Measurements from ENCODE around the gene TENT5C.

Gene TENT5C

GRCh38 chr1:117636637-117637425 lies 31.0 kb downstream of the TENT5C start:
- DNase-seq = no peak

- no peak for DNase-seq
Measured at GRCh38 chr1:117638141-117638540, 32.3 kb downstream of the TENT5C start.

DNA sequence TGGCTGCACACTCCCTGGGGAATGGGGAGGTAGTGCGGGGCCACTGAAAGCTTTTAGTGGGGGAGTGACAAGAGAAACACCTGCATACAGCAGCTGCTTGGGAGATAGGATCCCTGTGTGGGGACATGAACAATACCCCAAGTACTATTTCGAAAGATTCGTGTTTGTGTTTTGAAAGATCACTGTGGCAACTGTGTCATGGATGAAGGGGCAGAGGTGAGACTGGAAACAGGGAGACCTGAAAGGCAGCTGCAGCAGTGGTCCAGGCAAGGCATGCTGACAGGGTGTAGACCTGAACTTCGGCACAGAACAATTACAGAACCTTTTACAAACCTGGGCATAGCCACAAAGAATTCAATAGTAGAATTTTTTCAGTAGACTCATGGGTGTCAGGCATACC lies 32.9 kb downstream of the TENT5C start:
- DNase-seq = no peak

GRCh38 chr1:117639741-117640140 lies 33.9 kb downstream of the TENT5C start:
- no peak for DNase-seq

GRCh38 chr1:117641536-117641935 lies 35.7 kb downstream of the TENT5C start:
- DNase-seq = no peak

GRCh38 chr1:117642963-117643362 lies 37.1 kb downstream of the TENT5C start:
- DNase-seq = no peak

DNA sequence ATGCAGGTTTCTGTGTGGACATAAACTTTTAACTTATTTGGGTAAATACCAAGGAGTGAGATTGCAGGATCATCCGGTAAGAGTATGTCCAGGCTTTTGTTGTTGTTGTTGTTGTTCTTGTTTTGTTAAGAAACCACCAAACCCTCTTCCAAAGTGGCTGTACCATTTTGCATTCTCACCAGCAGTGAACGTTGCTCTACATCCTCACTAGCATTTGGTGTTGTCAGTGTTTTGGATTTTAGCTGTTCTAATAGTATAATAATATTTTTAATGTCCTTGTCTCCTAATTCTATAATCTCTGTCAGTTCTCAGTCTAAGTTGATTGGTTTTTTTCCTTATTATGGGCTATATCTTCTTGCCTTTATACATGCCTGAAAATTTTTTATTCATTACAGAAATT lies 37.8 kb downstream of the TENT5C start:
- no peak for DNase-seq

DNA sequence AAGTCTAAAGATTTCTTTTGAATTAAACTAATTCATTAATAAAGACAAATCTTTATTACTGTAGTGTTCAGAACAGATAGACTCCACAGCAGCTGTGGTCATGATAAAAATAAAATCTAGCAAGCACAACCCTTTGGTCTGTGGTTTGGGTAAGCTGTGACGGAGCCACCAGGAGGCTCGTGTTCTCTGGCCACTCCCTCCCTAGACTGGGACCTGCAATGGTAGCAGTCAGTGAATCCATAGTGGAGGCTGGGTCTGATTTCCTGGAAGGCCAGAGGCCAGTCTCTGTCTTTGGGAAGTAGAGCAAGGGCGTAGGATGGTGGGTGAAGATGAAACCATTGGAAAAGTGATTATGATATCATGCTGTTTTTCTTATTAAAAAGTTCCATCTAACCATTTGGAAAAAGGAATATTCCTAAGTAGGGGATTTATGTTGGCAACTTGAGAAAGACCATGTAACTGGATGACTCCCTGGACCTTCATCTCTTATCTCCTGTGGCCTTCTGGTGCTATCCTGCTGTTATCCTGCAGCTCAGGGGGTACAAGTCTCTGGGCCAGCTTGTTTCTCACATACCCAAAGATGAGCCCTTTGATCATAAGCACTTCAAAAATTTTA lies 39.0 kb downstream of the TENT5C start:
- DNase-seq = no peak

- no peak for DNase-seq
Measured at GRCh38 chr1:117645343-117645742, 39.5 kb downstream of the TENT5C start.

- DNase-seq = no peak
Measured at GRCh38 chr1:117646007-117646811, 40.4 kb downstream of the TENT5C start.

DNA sequence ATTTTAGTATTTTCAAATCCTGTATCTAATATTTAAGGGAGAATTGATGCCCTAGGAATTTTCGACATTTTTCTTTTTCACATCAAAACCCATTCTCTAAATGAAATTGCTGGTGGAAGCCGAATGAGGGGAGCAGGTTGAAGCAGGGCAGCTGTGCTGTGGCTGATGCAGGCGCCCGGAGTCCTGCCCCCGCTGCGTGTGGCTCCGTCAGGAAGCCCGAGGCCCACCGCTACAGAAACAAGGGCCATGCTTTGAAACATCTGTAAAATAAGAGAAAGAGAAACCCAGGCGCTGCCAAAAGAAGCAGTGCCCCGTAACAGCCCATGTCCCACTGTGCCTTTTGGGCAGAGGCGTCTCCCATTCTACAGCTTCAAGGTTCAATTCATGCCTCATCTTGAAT lies 41.1 kb downstream of the TENT5C start:
- no peak for DNase-seq

GRCh38 chr1:117648015-117648414 lies 42.2 kb downstream of the TENT5C start:
- no peak for DNase-seq

DNA sequence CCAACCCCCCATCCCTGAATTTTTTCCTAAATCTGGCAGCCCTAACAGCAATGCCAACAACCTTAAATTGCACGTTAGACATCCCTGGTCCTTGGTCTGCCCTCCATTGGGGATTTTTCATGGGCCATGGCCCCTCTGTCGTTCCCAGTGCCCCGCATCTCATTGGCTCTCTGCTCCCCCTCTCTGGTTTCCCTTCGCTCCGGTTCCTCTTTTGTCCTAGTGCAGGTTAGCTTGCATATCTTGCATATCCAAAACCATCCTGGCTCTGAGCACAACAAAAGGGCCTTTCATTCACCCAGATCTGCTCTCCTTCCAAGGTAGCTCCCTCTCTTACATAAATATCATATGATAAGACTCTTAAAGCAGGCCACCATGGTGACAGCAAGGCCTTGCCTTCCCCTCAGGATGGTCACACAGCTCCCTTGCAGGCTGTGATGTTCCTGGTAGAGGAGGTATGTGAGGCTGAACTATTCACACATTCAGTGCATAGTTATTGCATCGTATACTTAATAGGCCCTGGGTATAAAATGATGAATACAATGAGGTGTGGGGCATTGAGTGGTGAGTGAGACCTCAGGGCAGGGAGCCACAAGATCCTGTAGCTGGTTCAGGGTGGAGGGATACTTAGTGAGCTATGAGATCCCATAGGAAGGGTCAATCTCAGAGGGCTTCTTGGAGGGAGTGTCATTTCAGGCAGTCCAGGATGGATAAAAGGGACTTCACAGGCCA lies 45.2 kb downstream of the TENT5C start:
- no peak for DNase-seq

DNA sequence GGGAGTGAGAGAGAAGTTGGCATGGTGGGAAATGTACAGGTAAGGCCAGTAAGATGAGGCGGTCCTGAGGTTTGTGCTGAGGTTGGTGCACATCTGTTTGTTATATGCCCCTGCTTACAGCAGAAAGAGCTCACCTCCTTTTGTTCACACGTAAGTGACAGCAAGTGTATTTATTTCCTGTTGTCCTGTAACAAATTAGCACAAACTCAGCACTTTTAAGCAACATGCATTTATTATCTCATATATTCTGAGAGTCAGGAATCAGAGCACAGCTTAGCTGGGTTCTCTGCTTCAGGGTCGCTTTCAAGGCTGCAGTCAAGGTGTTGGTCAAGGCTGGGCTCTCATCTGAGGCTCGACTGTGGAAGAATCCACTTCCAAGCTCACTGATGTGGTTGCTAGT lies 45.8 kb downstream of the TENT5C start:
- no peak for DNase-seq

DNA sequence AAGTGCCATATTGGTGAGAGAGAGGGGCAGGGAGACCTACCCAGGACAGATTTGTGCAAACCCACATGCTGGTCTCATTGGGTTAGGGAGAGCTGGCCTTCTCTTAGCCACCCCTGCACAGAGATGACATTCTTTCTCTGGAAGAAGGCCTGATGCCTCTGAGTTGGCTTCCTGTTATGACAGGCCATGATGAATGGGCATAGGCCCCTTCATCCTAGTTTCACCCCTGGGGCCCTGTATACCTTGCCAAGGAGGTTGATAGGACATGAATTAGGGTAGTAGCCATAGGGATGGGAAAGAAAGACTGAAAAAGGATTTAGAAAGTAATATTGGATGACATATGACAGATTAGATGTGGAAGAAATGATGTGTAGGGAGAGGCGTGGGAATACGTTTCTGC lies 46.6 kb downstream of the TENT5C start:
- DNase-seq = no peak

DNA sequence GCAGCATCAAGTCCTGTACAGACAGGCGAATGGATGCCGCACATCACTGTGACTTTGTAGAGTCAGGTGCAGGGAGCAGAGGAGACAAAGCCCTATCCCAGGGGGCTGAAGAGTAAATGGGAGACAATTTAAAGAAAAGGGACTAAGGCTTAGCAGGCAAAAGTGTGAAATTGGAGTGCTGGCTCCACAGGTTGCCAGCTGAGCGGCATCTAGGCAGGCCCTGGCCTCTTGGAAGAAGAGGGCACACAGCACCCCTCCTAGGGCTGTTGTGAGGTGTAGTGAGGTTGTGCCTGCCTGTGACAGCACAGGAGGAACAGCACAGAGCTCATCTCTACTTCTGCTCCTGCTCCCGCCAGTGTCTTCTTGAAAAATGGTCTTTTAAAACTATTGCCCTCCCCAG lies 47.3 kb downstream of the TENT5C start:
- no peak for DNase-seq

GRCh38 chr1:117653732-117654492 lies 48.1 kb downstream of the TENT5C start:
- DNase-seq = no peak

GRCh38 chr1:117654493-117655219 lies 48.8 kb downstream of the TENT5C start:
- no peak for DNase-seq

- no peak for DNase-seq
Measured at GRCh38 chr1:117655220-117655577, 49.4 kb downstream of the TENT5C start.

GRCh38 chr1:117656202-117656641 lies 50.4 kb downstream of the TENT5C start:
- DNase-seq = no peak

DNA sequence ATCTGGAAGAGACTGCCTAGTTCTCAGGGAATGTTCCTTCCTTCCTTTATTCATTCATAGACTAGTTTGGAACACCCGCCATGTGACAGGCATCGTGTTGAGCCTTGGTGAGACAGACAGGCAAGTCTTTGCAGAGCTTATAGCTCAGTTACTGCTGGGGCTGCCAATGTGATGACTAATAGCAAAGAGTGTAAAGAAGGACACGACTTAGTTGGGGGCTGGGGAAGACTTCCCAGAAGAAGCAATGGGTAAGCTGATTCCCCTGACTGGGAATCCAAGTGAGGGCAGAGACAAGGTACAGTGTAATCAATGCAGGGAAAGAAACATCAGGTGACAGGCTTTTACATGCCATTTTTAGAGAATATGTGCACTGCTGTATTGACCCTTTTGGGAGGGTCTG lies 51.2 kb downstream of the TENT5C start:
- DNase-seq = no peak
